ENCODE data around the gene PURB. TPM values are rescaled to one million over a fixed set of nuclear protein-coding genes. Genes with fewer than 3 reads are reported as not detected.

PURB gene
- total and polyA plus RNA-seq, 2 experiments from 2014 or later = 3.5 to 25.5 TPM

- no peaks in the 10 kb centered on the region for H3K9me3 ChIP-seq (ENCODE audit: low read depth)
- H3K27ac ChIP-seq = no peak overlapping the region
- no peaks in the 10 kb centered on the region for H3K4me1 ChIP-seq (ENCODE audit: insufficient read depth)
- no peaks in the 10 kb centered on the region for H3K36me3 ChIP-seq (replicated peaks; ENCODE audit: insufficient read depth, low read depth)
- no peak overlapping the region for H2AFZ ChIP-seq
- no peak overlapping the region for H3K4me2 ChIP-seq
- peaks cover 7% of the 10 kb centered on the region for H4K20me1 ChIP-seq (ENCODE audit: insufficient read depth, poor library complexity, severe bottlenecking)
- DNase-seq (ENCODE audit: low spot score) = no peak
- H3K27me3 ChIP-seq = no peaks in the 10 kb centered on the region
- TF ChIP-seq CTCF (IDR thresholded peaks at IDR 0.05; ENCODE audit: poor library complexity) (no peak), EZH2 (IDR thresholded peaks at IDR 0.05; ENCODE audit: borderline replicate concordance) (no peak), EZH2phosphoT487 (IDR thresholded peaks at IDR 0.05; ENCODE audit: low read depth, severe bottlenecking, unreplicated experiment) (no peak)
- H3K4me3 ChIP-seq = no peak overlapping the region
- WGBS (ENCODE audit: low lambda C conversion rate, missing lambda C conversion rate) = 50% methylated on average over 2 of the region's 2 CpGs
- no peaks in the 10 kb centered on the region for H3K9me2 ChIP-seq (replicated peaks; ENCODE audit: insufficient read depth)
- peaks cover 77% of the 10 kb centered on the region for H3K79me2 ChIP-seq
Observed at GRCh38 chr7:44838751-44839150, 46.6 kb downstream of the PURB start.

GRCh38 chr7:44827567-44827966 lies 57.8 kb downstream of the PURB start:
- Histone ChIP-seq H3K27ac (no peak overlapping the region), H3K4me2 (no peak overlapping the region), H3K79me2 (no peaks in the 10 kb centered on the region), H3K9me3 (ENCODE audit: low read depth) (no peaks in the 10 kb centered on the region), H3K4me3 (no peak overlapping the region), H3K27me3 (no peaks in the 10 kb centered on the region), H3K4me1 (ENCODE audit: insufficient read depth) (no peaks in the 10 kb centered on the region), H3K36me3 (replicated peaks; ENCODE audit: insufficient read depth, low read depth) (peaks cover 4% of the 10 kb centered on the region), H2AFZ (no peak overlapping the region), H4K20me1 (ENCODE audit: insufficient read depth, poor library complexity, severe bottlenecking) (no peaks in the 10 kb centered on the region), H3K9me2 (replicated peaks; ENCODE audit: insufficient read depth) (no peaks in the 10 kb centered on the region)
- TF ChIP-seq CTCF (IDR thresholded peaks at IDR 0.05; ENCODE audit: poor library complexity) = no peak
- no peak for TF ChIP-seq EZH2phosphoT487 (IDR thresholded peaks at IDR 0.05; ENCODE audit: low read depth, severe bottlenecking, unreplicated experiment)
- no peak for TF ChIP-seq EZH2 (IDR thresholded peaks at IDR 0.05; ENCODE audit: borderline replicate concordance)
- no peak for DNase-seq (ENCODE audit: low spot score)
- 94% methylated on average over 3 of the region's 3 CpGs for WGBS (ENCODE audit: low lambda C conversion rate, missing lambda C conversion rate)

Other genes starting within 250 kb of the PURB start
- 6.2 and 10.5 TPM in 2 replicates for gene ZMIZ2, start 136.7 kb downstream of the PURB start, total RNA-seq
- gene ZMIZ2, start 136.7 kb downstream of the PURB start, polyA plus RNA-seq = 37.0 and 39.6 TPM in 2 replicates
- 2,189 and 2,465 TPM in 2 replicates for gene PPIA, start 88.8 kb downstream of the PURB start, total RNA-seq
- gene PPIA, start 88.8 kb downstream of the PURB start, polyA plus RNA-seq = 2,123 and 2,231 TPM in 2 replicates
- gene H2AZ2, start 37.4 kb downstream of the PURB start, total RNA-seq = 176 and 178 TPM in 2 replicates
- 132 and 138 TPM in 2 replicates for gene H2AZ2, start 37.4 kb downstream of the PURB start, polyA plus RNA-seq
- 0.03 TPM in 1 of 2 replicates, not detected in the other for gene MYO1G, start 93.5 kb upstream of the PURB start, total RNA-seq
- gene MYO1G, start 93.5 kb upstream of the PURB start, polyA plus RNA-seq = 0.10 TPM in 1 of 2 replicates, not detected in the other
- gene CCM2, start 114.7 kb upstream of the PURB start, total RNA-seq = 31.6 and 32.2 TPM in 2 replicates
- gene CCM2, start 114.7 kb upstream of the PURB start, polyA plus RNA-seq = 53.8 and 57.1 TPM in 2 replicates
- gene NACAD, start 203.4 kb upstream of the PURB start, total RNA-seq = 1.2 and 1.4 TPM in 2 replicates
- gene NACAD, start 203.4 kb upstream of the PURB start, polyA plus RNA-seq = 2.0 and 3.9 TPM in 2 replicates
- 44.5 and 55.9 TPM in 2 replicates for gene TBRG4, start 226.2 kb upstream of the PURB start, total RNA-seq
- gene TBRG4, start 226.2 kb upstream of the PURB start, polyA plus RNA-seq = 54.3 and 54.6 TPM in 2 replicates